Measurements from ENCODE around the gene FBXO21. TPM values are rescaled to one million over a fixed set of nuclear protein-coding genes. Genes with fewer than 3 reads are reported as not detected.

The FBXO21 gene
- total and polyA plus RNA-seq, 2 experiments from 2014 or later: 46.3 to 84.2 TPM

- TF ChIP-seq ZNF462 (CRISPR knock-in tag; IDR thresholded peaks at IDR 0.05): no peak
- TF ChIP-seq EZH2phosphoT487 (IDR thresholded peaks at IDR 0.05; ENCODE audit: unreplicated experiment): no peak
- TF ChIP-seq ZNF114 (CRISPR knock-in tag; IDR thresholded peaks at IDR 0.05): no peak
- no peak for TF ChIP-seq CREB1 (CRISPR knock-in tag; IDR thresholded peaks at IDR 0.05; ENCODE audit: low read depth)
- no peak for TF ChIP-seq NANOG (IDR thresholded peaks at IDR 0.05; ENCODE audit: borderline replicate concordance)
- no peak for TF ChIP-seq POLR2AphosphoS5 (IDR thresholded peaks at IDR 0.05; ENCODE audit: low read depth)
- TF ChIP-seq EZH2 (IDR thresholded peaks at IDR 0.05; ENCODE audit: low read depth, unreplicated experiment): no peak
- no peak for TF ChIP-seq ZNF331 (CRISPR knock-in tag; IDR thresholded peaks at IDR 0.05; ENCODE audit: low read depth)
Observed at GRCh38 chr12:117158096-117158495, 32.2 kb downstream of the FBXO21 start (continued).

- peaks cover 81% of the 10 kb centered on the region for H3K36me3 Mint-ChIP-seq (ENCODE audit: low read depth)
- H3K4me1 ChIP-seq (ENCODE audit: insufficient read depth): 0 out of 2 replicates have a peak, but pooled peaks cover 8% of the 10 kb centered on the region
- H3F3A ChIP-seq (replicated peaks; ENCODE audit: low read depth): 0 out of 2 replicates have a peak, but pooled peaks cover 7% of the 10 kb centered on the region
- H4K20me1 ChIP-seq (replicated peaks; ENCODE audit: insufficient read depth): peaks cover 12% of the 10 kb centered on the region
- H3K27ac Mint-ChIP-seq: peak overlapping the region; percentile 35; the same call in 1 of the 2 replicates
- H3K4me3 Mint-ChIP-seq: no peak overlapping the region
- H2AFZ ChIP-seq: no peak overlapping the region
- H3K36me3 ChIP-seq (ENCODE audit: insufficient read depth): peaks cover 28% of the 10 kb centered on the region
- no peaks in the 10 kb centered on the region for H3K9me2 ChIP-seq (ENCODE audit: insufficient read depth)
- no peaks in the 10 kb centered on the region; the same call in 2 of the 3 replicates for H3K9me3 Mint-ChIP-seq
- H3K27me3 Mint-ChIP-seq (ENCODE audit: insufficient read depth, low read depth, poor library complexity): peaks cover 11% of the 10 kb centered on the region
- peaks cover 19% of the 10 kb centered on the region for H3K4me1 Mint-ChIP-seq
- DNase-seq (ENCODE audit: low spot score) (peak; percentile 100), ATAC-seq (peak; percentile 94)
- H3K4me3 ChIP-seq: peak overlapping the region; percentile 30; the same call in 1 of the 2 replicates
- H3K79me2 ChIP-seq (replicated peaks; ENCODE audit: insufficient read depth): no peaks in the 10 kb centered on the region; the same call in 1 of the 2 replicates
- no peak overlapping the region for H3K4me2 ChIP-seq
- no peaks in the 10 kb centered on the region for H3K27me3 ChIP-seq (ENCODE audit: insufficient read depth)
- H3K27ac ChIP-seq (ENCODE audit: low read depth): no peak overlapping the region
- TF ChIP-seq NANOG (IDR thresholded peaks at IDR 0.05; ENCODE audit: borderline replicate concordance) (no peak), ZNF114 (CRISPR knock-in tag; IDR thresholded peaks at IDR 0.05) (no peak), ZNF462 (CRISPR knock-in tag; IDR thresholded peaks at IDR 0.05) (no peak), STAT1 (IDR thresholded peaks at IDR 0.05; ENCODE audit: unreplicated experiment) (no peak)
Observed at GRCh38 chr12:117155278-117156060, 34.8 kb downstream of the FBXO21 start.
